ENCODE data around the gene MARCKSL1. TPM values are rescaled to one million over a fixed set of nuclear protein-coding genes. Genes with fewer than 3 reads are reported as not detected.
A peak's percentile ranks its signal among the peaks of the same experiment; 100 is the strongest.
"Not testable (repeated sequence)": the region's sequence is repeated elsewhere in the genome, so short reads cannot be mapped to it uniquely, and the experiment has no call there.

The MARCKSL1 gene
- polyA plus RNA-seq, 4 donors: 55.9 to 132 (median 91.1) TPM

DNA sequence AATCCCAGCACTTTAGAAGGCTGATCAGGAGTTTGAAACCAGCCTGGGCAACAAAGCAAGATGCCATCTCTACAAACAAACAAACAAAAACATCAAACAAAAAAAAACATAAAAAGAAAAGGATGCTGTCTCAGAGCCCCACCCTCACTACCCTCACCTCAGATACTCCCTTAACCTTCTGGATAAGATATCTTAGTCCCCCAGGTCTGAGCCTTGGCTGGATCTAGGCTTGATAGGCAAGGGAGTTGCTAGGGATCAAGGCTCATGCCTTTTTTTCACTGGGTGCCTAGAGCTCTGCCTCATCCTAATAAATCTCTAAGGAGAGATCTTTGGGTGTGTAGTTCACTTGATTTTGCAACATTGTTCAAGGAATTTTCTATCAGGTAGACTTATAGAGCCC is 36.7 kb downstream of the MARCKSL1 start:
- Histone ChIP-seq H3K27me3 (ENCODE audit: control insufficient read depth in 3 of 3, insufficient read depth in 3 of 3, low read length in 3 of 3) (no peaks in the 10 kb centered on the region), H3K36me3 (ENCODE audit: control insufficient read depth in 3 of 3, insufficient read depth in 2 of 3, low read depth in 1 of 3, low read length in 3 of 3) (peaks cover 10 to 38% (median 11%) of the 10 kb centered on the region in 3 donors), H3K27ac (ENCODE audit: low read depth in 1 of 3, low read length in 2 of 3) (no peak overlapping the region), H3K4me3 (ENCODE audit: low read depth in 1 of 3, low read length in 3 of 3) (no peak overlapping the region), H3K4me1 (ENCODE audit: control insufficient read depth in 3 of 3, insufficient read depth in 2 of 3, low read depth in 1 of 3, low read length in 2 of 3) (peaks cover 0 to 3% (median 0%) of the 10 kb centered on the region in 3 donors), H3K9me3 (ENCODE audit: control insufficient read depth in 2 of 2, insufficient read depth in 1 of 2, low read depth in 1 of 2, low read length in 1 of 2) (no peaks in the 10 kb centered on the region)
- FAIRE-seq (no peak), DNase-seq (no peak)

GRCh38 chr1:32298211-32298610 is 37.8 kb downstream of the MARCKSL1 start:
- FAIRE-seq; H3K4me1 ChIP-seq (ENCODE audit: control insufficient read depth in 3 of 3, insufficient read depth in 2 of 3, low read depth in 1 of 3, low read length in 2 of 3); H3K27me3 ChIP-seq (ENCODE audit: control insufficient read depth in 3 of 3, insufficient read depth in 3 of 3, low read length in 3 of 3); H3K27ac ChIP-seq (ENCODE audit: low read depth in 1 of 3, low read length in 2 of 3); H3K4me3 ChIP-seq (ENCODE audit: low read depth in 1 of 3, low read length in 3 of 3); DNase-seq; H3K9me3 ChIP-seq (ENCODE audit: control insufficient read depth in 2 of 2, insufficient read depth in 1 of 2, low read depth in 1 of 2, low read length in 1 of 2): not testable (repeated sequence)
- 96% methylated on average over 16 of the region's 16 CpGs for WGBS, 3 donors
- H3K36me3 ChIP-seq (ENCODE audit: control insufficient read depth in 3 of 3, insufficient read depth in 2 of 3, low read depth in 1 of 3, low read length in 3 of 3): peaks cover 5 to 34% (median 5%) of the 10 kb centered on the region in 3 donors

- H3K27me3 ChIP-seq (ENCODE audit: control insufficient read depth in 3 of 3, insufficient read depth in 3 of 3, low read length in 3 of 3): no peaks in the 10 kb centered on the region
- H3K36me3 ChIP-seq (ENCODE audit: control insufficient read depth in 3 of 3, insufficient read depth in 2 of 3, low read depth in 1 of 3, low read length in 3 of 3): peaks cover 0 to 9% (median 0%) of the 10 kb centered on the region in 3 donors
- FAIRE-seq (no peak), DNase-seq (peak; percentile 98)
- no peaks in the 10 kb centered on the region for H3K9me3 ChIP-seq (ENCODE audit: control insufficient read depth in 2 of 2, insufficient read depth in 1 of 2, low read depth in 1 of 2, low read length in 1 of 2)
- peak within 1 kb of the TSS; percentile 77 to 95 (median 77) for H3K4me3 ChIP-seq (ENCODE audit: low read depth in 1 of 3, low read length in 3 of 3)
- peak within 1 kb of the TSS; percentile 85 to 93 (median 90) for H3K27ac ChIP-seq (ENCODE audit: low read depth in 1 of 3, low read length in 2 of 3)
- 0% methylated on average over 62 to 67 of the region's 67 CpGs for WGBS, 3 donors
- H3K4me1 ChIP-seq (ENCODE audit: control insufficient read depth in 3 of 3, insufficient read depth in 2 of 3, low read depth in 1 of 3, low read length in 2 of 3): peaks cover 0 to 4% (median 0%) of the 10 kb centered on the region in 3 donors
These were observed 44.1 kb downstream of the MARCKSL1 start, which contains the start of gene HDAC1 for GRCh38 chr1:32291708-32292538. HDAC1 (plus strand) TSS chr1:32292083; CDS start chr1:32292170, 87 bp downstream.

DNA sequence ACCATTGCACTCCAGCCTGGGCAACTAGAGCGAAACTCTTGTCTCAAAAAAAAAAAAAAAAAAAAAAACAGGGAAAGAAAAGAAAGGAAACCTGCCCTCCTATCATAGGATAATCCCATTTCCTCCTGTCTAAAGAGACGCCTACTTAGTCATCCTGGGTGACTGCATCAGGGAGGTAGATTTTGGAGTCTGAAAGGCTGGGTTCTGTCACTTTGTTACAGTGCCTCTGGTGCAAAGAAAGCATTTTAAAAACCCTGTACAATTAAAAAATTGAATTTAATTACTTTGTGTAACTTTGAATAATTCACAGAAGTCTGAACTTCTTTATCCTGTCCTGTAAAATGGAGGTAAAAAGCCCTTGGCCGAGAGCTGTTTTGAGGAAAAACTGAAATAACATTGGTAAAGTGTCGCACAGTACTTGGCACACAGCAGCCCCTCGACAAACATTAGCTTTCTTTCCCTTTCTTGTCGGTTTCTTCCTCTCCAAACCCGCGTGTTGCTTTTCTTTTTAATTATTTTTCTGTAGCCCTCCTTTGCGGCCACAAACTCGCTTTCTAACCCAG is 44.8 kb downstream of the MARCKSL1 start:
- Histone ChIP-seq H3K27ac (ENCODE audit: low read depth in 1 of 3, low read length in 2 of 3) (peak overlapping the region; percentile 85 to 93 (median 90)), H3K9me3 (ENCODE audit: control insufficient read depth in 2 of 2, insufficient read depth in 1 of 2, low read depth in 1 of 2, low read length in 1 of 2) (no peaks in the 10 kb centered on the region), H3K36me3 (ENCODE audit: control insufficient read depth in 3 of 3, insufficient read depth in 2 of 3, low read depth in 1 of 3, low read length in 3 of 3) (peaks cover 0 to 9% (median 0%) of the 10 kb centered on the region in 3 donors), H3K27me3 (ENCODE audit: control insufficient read depth in 3 of 3, insufficient read depth in 3 of 3, low read length in 3 of 3) (no peaks in the 10 kb centered on the region), H3K4me1 (ENCODE audit: control insufficient read depth in 3 of 3, insufficient read depth in 2 of 3, low read depth in 1 of 3, low read length in 2 of 3) (peaks cover 0 to 4% (median 0%) of the 10 kb centered on the region in 3 donors), H3K4me3 (ENCODE audit: low read depth in 1 of 3, low read length in 3 of 3) (peak overlapping the region; percentile 77 to 95 (median 77))
- DNase-seq (peak in 1 of 2 donors; percentile 60), FAIRE-seq (no peak)
- 17 to 42% (median 23%) methylated on average over 10 of the region's 10 CpGs for WGBS, 3 donors

- Histone ChIP-seq H3K4me3 (ENCODE audit: low read depth in 1 of 3, low read length in 3 of 3) (no peak overlapping the region), H3K9me3 (ENCODE audit: control insufficient read depth in 2 of 2, insufficient read depth in 1 of 2, low read depth in 1 of 2, low read length in 1 of 2) (no peaks in the 10 kb centered on the region), H3K27ac (ENCODE audit: low read depth in 1 of 3, low read length in 2 of 3) (no peak overlapping the region), H3K36me3 (ENCODE audit: control insufficient read depth in 3 of 3, insufficient read depth in 2 of 3, low read depth in 1 of 3, low read length in 3 of 3) (peaks cover 0 to 3% (median 0%) of the 10 kb centered on the region in 3 donors), H3K27me3 (ENCODE audit: control insufficient read depth in 3 of 3, insufficient read depth in 3 of 3, low read length in 3 of 3) (no peaks in the 10 kb centered on the region), H3K4me1 (ENCODE audit: control insufficient read depth in 3 of 3, insufficient read depth in 2 of 3, low read depth in 1 of 3, low read length in 2 of 3) (peaks cover 0 to 1% (median 0%) of the 10 kb centered on the region in 3 donors)
- FAIRE-seq (no peak), DNase-seq (peak; percentile 39 to 55)
- WGBS, 3 donors: 85 to 94% (median 93%) methylated on average over 7 of the region's 7 CpGs
These were observed 46.8 kb downstream of the MARCKSL1 start for GRCh38 chr1:32289256-32289655.

- DNase-seq: no peak
- WGBS, 3 donors: 85 to 94% (median 92%) methylated on average over 4 of the region's 4 CpGs
- Histone ChIP-seq H3K27me3 (ENCODE audit: control insufficient read depth in 3 of 3, insufficient read depth in 3 of 3, low read length in 3 of 3) (no peaks in the 10 kb centered on the region), H3K36me3 (ENCODE audit: control insufficient read depth in 3 of 3, insufficient read depth in 2 of 3, low read depth in 1 of 3, low read length in 3 of 3) (no peaks in the 10 kb centered on the region), H3K9me3 (ENCODE audit: control insufficient read depth in 2 of 2, insufficient read depth in 1 of 2, low read depth in 1 of 2, low read length in 1 of 2) (no peaks in the 10 kb centered on the region), H3K4me1 (ENCODE audit: control insufficient read depth in 3 of 3, insufficient read depth in 2 of 3, low read depth in 1 of 3, low read length in 2 of 3) (peaks cover 0 to 1% (median 0%) of the 10 kb centered on the region in 3 donors), H3K4me3 (ENCODE audit: low read depth in 1 of 3, low read length in 3 of 3) (no peak overlapping the region), H3K27ac (ENCODE audit: low read depth in 1 of 3, low read length in 2 of 3) (no peak overlapping the region)
- FAIRE-seq: no peak
These were observed 49.3 kb downstream of the MARCKSL1 start for GRCh38 chr1:32286763-32287162.

- 85 to 95% (median 89%) methylated on average over 3 of the region's 3 CpGs for WGBS, 3 donors
These were observed 50.4 kb downstream of the MARCKSL1 start for GRCh38 chr1:32285658-32286057.

GRCh38 chr1:32284777-32285176 is 51.3 kb downstream of the MARCKSL1 start:
- not testable (repeated sequence) for FAIRE-seq; H3K27ac ChIP-seq (ENCODE audit: low read depth in 1 of 3, low read length in 2 of 3); DNase-seq; H3K9me3 ChIP-seq (ENCODE audit: control insufficient read depth in 2 of 2, insufficient read depth in 1 of 2, low read depth in 1 of 2, low read length in 1 of 2); H3K4me3 ChIP-seq (ENCODE audit: low read depth in 1 of 3, low read length in 3 of 3); H3K27me3 ChIP-seq (ENCODE audit: control insufficient read depth in 3 of 3, insufficient read depth in 3 of 3, low read length in 3 of 3); H3K36me3 ChIP-seq (ENCODE audit: control insufficient read depth in 3 of 3, insufficient read depth in 2 of 3, low read depth in 1 of 3, low read length in 3 of 3); H3K4me1 ChIP-seq (ENCODE audit: control insufficient read depth in 3 of 3, insufficient read depth in 2 of 3, low read depth in 1 of 3, low read length in 2 of 3)
- WGBS, 3 donors: 82 to 91% (median 84%) methylated on average over 8 of the region's 8 CpGs

More at GRCh38 chr1:32285658-32286057, 50.4 kb downstream of the MARCKSL1 start:
- Histone ChIP-seq H3K27me3 (ENCODE audit: control insufficient read depth in 3 of 3, insufficient read depth in 3 of 3, low read length in 3 of 3) (no peaks in the 10 kb centered on the region), H3K9me3 (ENCODE audit: control insufficient read depth in 2 of 2, insufficient read depth in 1 of 2, low read depth in 1 of 2, low read length in 1 of 2) (no peaks in the 10 kb centered on the region), H3K4me1 (ENCODE audit: control insufficient read depth in 3 of 3, insufficient read depth in 2 of 3, low read depth in 1 of 3, low read length in 2 of 3) (no peaks in the 10 kb centered on the region), H3K36me3 (ENCODE audit: control insufficient read depth in 3 of 3, insufficient read depth in 2 of 3, low read depth in 1 of 3, low read length in 3 of 3) (no peaks in the 10 kb centered on the region), H3K4me3 (ENCODE audit: low read depth in 1 of 3, low read length in 3 of 3) (no peak overlapping the region), H3K27ac (ENCODE audit: low read depth in 1 of 3, low read length in 2 of 3) (no peak overlapping the region)
- FAIRE-seq (no peak), DNase-seq (no peak)
